ENCODE measurements around the gene KRT1. TPM values are rescaled to one million over a fixed set of nuclear protein-coding genes. Genes with fewer than 3 reads are reported as not detected.

The KRT1 gene
- not detected for total RNA-seq

GRCh38 chr12:52680363-52680762 is at the start of gene KRT1:
Gene KRT1 (minus strand): TSS chr12:52680407. CDS start chr12:52680348, 59 bp downstream.
- Mint-ChIP-seq H3K27ac (no peak within 1 kb of the TSS), H3K4me3 (no peak within 1 kb of the TSS), H3K4me1 (ENCODE audit: low read depth) (peaks cover 11% of the 10 kb centered on the region), H3K9me3 (no peaks in the 10 kb centered on the region), H3K27me3 (peaks cover 7% of the 10 kb centered on the region), H3K36me3 (no peaks in the 10 kb centered on the region)
- ChIA-PET POLR2A (no interaction called here), CTCF (interaction anchor here (0.5 to 0.8 kb wide), 2 partner anchors 101 to 186 kb away, joined by 3 read pairs; no protein-coding TSS in a partner anchor)
- intact Hi-C loops (cut with micrococcal nuclease), result no loop called here
- no peak for DNase-seq

- Mint-ChIP-seq H3K4me3 (no peak overlapping the region), H3K27me3 (peaks cover 7% of the 10 kb centered on the region), H3K36me3 (no peaks in the 10 kb centered on the region), H3K4me1 (ENCODE audit: low read depth) (no peaks in the 10 kb centered on the region), H3K27ac (no peak overlapping the region), H3K9me3 (no peaks in the 10 kb centered on the region)
- ChIA-PET POLR2A (interaction anchor here (0.6 kb wide), 1 partner anchor 61 kb away, joined by 3 read pairs; no protein-coding TSS in a partner anchor), CTCF (no interaction called here)
- intact Hi-C loops (cut with micrococcal nuclease), result no loop called here
- no peak for DNase-seq
Measured at GRCh38 chr12:52729147-52729546, 48.9 kb upstream of the KRT1 start.

- peaks cover 7% of the 10 kb centered on the region for H3K27me3 Mint-ChIP-seq
- H3K27ac Mint-ChIP-seq, result no peak overlapping the region
- H3K36me3 Mint-ChIP-seq, result no peaks in the 10 kb centered on the region
- POLR2A ChIA-PET, result no interaction called here
- CTCF ChIA-PET, result no interaction called here
- H3K4me1 Mint-ChIP-seq (ENCODE audit: low read depth), result no peaks in the 10 kb centered on the region
- H3K4me3 Mint-ChIP-seq, result no peak overlapping the region
- DNase-seq, result no peak
- no peaks in the 10 kb centered on the region for H3K9me3 Mint-ChIP-seq
- intact Hi-C loops (cut with micrococcal nuclease), result no loop called here
Measured at GRCh38 chr12:52728374-52728773, 48.2 kb upstream of the KRT1 start.

GRCh38 chr12:52727037-52727436 is 46.8 kb upstream of the KRT1 start:
- no peak overlapping the region for H3K4me3 Mint-ChIP-seq
- intact Hi-C loops (cut with micrococcal nuclease), result no loop called here
- ChIA-PET POLR2A (no interaction called here), CTCF (no interaction called here)
- no peaks in the 10 kb centered on the region for H3K36me3 Mint-ChIP-seq
- H3K4me1 Mint-ChIP-seq (ENCODE audit: low read depth), result no peaks in the 10 kb centered on the region
- DNase-seq, result no peak
- peaks cover 5% of the 10 kb centered on the region for H3K27me3 Mint-ChIP-seq
- no peaks in the 10 kb centered on the region for H3K9me3 Mint-ChIP-seq
- no peak overlapping the region for H3K27ac Mint-ChIP-seq

GRCh38 chr12:52726451-52726850 is 46.2 kb upstream of the KRT1 start:
- ChIA-PET POLR2A (no interaction called here), CTCF (no interaction called here)
- Mint-ChIP-seq H3K4me3 (no peak overlapping the region), H3K36me3 (no peaks in the 10 kb centered on the region), H3K27ac (no peak overlapping the region), H3K4me1 (ENCODE audit: low read depth) (no peaks in the 10 kb centered on the region), H3K9me3 (no peaks in the 10 kb centered on the region), H3K27me3 (peaks cover 5% of the 10 kb centered on the region)
- DNase-seq, result no peak
- intact Hi-C loops (cut with micrococcal nuclease), result no loop called here

- POLR2A ChIA-PET, result no interaction called here
- Mint-ChIP-seq H3K36me3 (no peaks in the 10 kb centered on the region), H3K27ac (no peak overlapping the region), H3K27me3 (peaks cover 5% of the 10 kb centered on the region), H3K4me1 (ENCODE audit: low read depth) (no peaks in the 10 kb centered on the region), H3K9me3 (no peaks in the 10 kb centered on the region), H3K4me3 (no peak overlapping the region)
- no peak for DNase-seq
- CTCF ChIA-PET, result interaction anchor here (0.7 kb wide), 1 partner anchor 242 kb away, joined by 3 read pairs; no protein-coding TSS in a partner anchor
- intact Hi-C loops (cut with micrococcal nuclease), result no loop called here
Measured at GRCh38 chr12:52724384-52724783, 44.2 kb upstream of the KRT1 start.

- Mint-ChIP-seq H3K4me1 (ENCODE audit: low read depth) (no peaks in the 10 kb centered on the region), H3K36me3 (no peaks in the 10 kb centered on the region), H3K27me3 (peaks cover 4% of the 10 kb centered on the region), H3K4me3 (no peak overlapping the region), H3K9me3 (no peaks in the 10 kb centered on the region), H3K27ac (no peak overlapping the region)
- ChIA-PET CTCF (no interaction called here), POLR2A (no interaction called here)
- intact Hi-C loops (cut with micrococcal nuclease), result no loop called here
- DNase-seq, result no peak
Measured at GRCh38 chr12:52722680-52723079, 42.5 kb upstream of the KRT1 start.

- no peak overlapping the region for H3K4me3 Mint-ChIP-seq
- intact Hi-C loops (cut with micrococcal nuclease), result no loop called here
- no peaks in the 10 kb centered on the region for H3K36me3 Mint-ChIP-seq
- H3K9me3 Mint-ChIP-seq, result no peaks in the 10 kb centered on the region
- H3K4me1 Mint-ChIP-seq (ENCODE audit: low read depth), result no peaks in the 10 kb centered on the region
- DNase-seq, result no peak
- ChIA-PET POLR2A (no interaction called here), CTCF (no interaction called here)
- H3K27me3 Mint-ChIP-seq, result peaks cover 4% of the 10 kb centered on the region
- no peak overlapping the region for H3K27ac Mint-ChIP-seq
Measured at GRCh38 chr12:52721838-52722470, 41.7 kb upstream of the KRT1 start.

GRCh38 chr12:52720365-52720886 is 40.2 kb upstream of the KRT1 start:
- intact Hi-C loops (cut with micrococcal nuclease), result no loop called here
- H3K27me3 Mint-ChIP-seq, result peaks cover 13% of the 10 kb centered on the region
- ChIA-PET POLR2A (no interaction called here), CTCF (no interaction called here)
- H3K4me1 Mint-ChIP-seq (ENCODE audit: low read depth), result no peaks in the 10 kb centered on the region
- no peak for DNase-seq
- no peak overlapping the region for H3K27ac Mint-ChIP-seq
- H3K4me3 Mint-ChIP-seq, result no peak overlapping the region
- no peaks in the 10 kb centered on the region for H3K9me3 Mint-ChIP-seq
- H3K36me3 Mint-ChIP-seq, result no peaks in the 10 kb centered on the region

- Mint-ChIP-seq H3K36me3 (no peaks in the 10 kb centered on the region), H3K27me3 (peaks cover 36% of the 10 kb centered on the region), H3K4me1 (ENCODE audit: low read depth) (peaks cover 3% of the 10 kb centered on the region), H3K9me3 (peaks cover 2% of the 10 kb centered on the region), H3K27ac (no peak overlapping the region), H3K4me3 (no peak overlapping the region)
- CTCF ChIA-PET, result interaction anchor here (1.7 kb wide), 1 partner anchor 163 kb away, joined by 6 read pairs; no protein-coding TSS in a partner anchor
- POLR2A ChIA-PET, result no interaction called here
- DNase-seq, result no peak
- intact Hi-C loops (cut with micrococcal nuclease), result no loop called here
Measured at GRCh38 chr12:52716061-52716460, 35.9 kb upstream of the KRT1 start.

GRCh38 chr12:52715416-52715815 is 35.2 kb upstream of the KRT1 start:
- H3K4me3 Mint-ChIP-seq, result no peak overlapping the region
- no peak for DNase-seq
- no peaks in the 10 kb centered on the region for H3K36me3 Mint-ChIP-seq
- H3K27me3 Mint-ChIP-seq, result peaks cover 36% of the 10 kb centered on the region
- POLR2A ChIA-PET, result no interaction called here
- peaks cover 3% of the 10 kb centered on the region for H3K4me1 Mint-ChIP-seq (ENCODE audit: low read depth)
- intact Hi-C loops (cut with micrococcal nuclease), result no loop called here
- CTCF ChIA-PET, result no interaction called here
- no peak overlapping the region for H3K27ac Mint-ChIP-seq
- peaks cover 2% of the 10 kb centered on the region for H3K9me3 Mint-ChIP-seq

GRCh38 chr12:52714887-52715281 is 34.7 kb upstream of the KRT1 start:
- no peaks in the 10 kb centered on the region for H3K36me3 Mint-ChIP-seq
- H3K27ac Mint-ChIP-seq, result no peak overlapping the region
- intact Hi-C loops (cut with micrococcal nuclease), result no loop called here
- CTCF ChIA-PET, result no interaction called here
- H3K4me3 Mint-ChIP-seq, result no peak overlapping the region
- H3K4me1 Mint-ChIP-seq (ENCODE audit: low read depth), result peaks cover 3% of the 10 kb centered on the region
- DNase-seq, result no peak
- POLR2A ChIA-PET, result no interaction called here
- peaks cover 36% of the 10 kb centered on the region for H3K27me3 Mint-ChIP-seq
- peaks cover 2% of the 10 kb centered on the region for H3K9me3 Mint-ChIP-seq

Measured in activated CD4-positive, alpha-beta memory T cell treated with anti-CD3 and anti-CD28 coated beads for 36 hours (primary cell).